Mucosa of descending colon (tissue), 3 donors: ENCODE data around the gene PBX3. TPM values are rescaled to one million over a fixed set of nuclear protein-coding genes. Genes with fewer than 3 reads are reported as not detected.

ENCODE experiments used
- ATAC-seq: fragments of 200-7000 bp; cut with Tn5 transposase; one replicate; pipeline ENCODE4 v1.9.1; 2020; ENCODE audit warnings: mild to moderate bottlenecking, moderate library complexity
- DNase-seq, 3 donors: peaks; one replicate each; pipeline ENCODE4 v3.0.0-alpha.2; 2020
- H3K36me3 ChIP-seq: fragments of 200-600 bp; one replicate; pipeline ENCODE4 v1.8.0; 2021; ENCODE audit warnings: low read depth, mild to moderate bottlenecking
- H3K4me1 ChIP-seq: fragments of 200-600 bp; one replicate; pipeline ENCODE4 v1.8.0; 2021; ENCODE audit warnings: low read depth, mild to moderate bottlenecking
- H3K4me3 ChIP-seq: fragments of 200-600 bp; one replicate; pipeline ENCODE4 v1.8.0; 2021; ENCODE audit warnings: mild to moderate bottlenecking
- H3K9me3 ChIP-seq: fragments of 200-600 bp; one replicate; pipeline ENCODE4 v1.8.0; 2021; ENCODE audit warnings: mild to moderate bottlenecking
- CTCF ChIP-seq: fragments of 200-600 bp; IDR thresholded peaks from one replicate; pipeline ENCODE4 v1.8.0; 2022; ENCODE audit warnings: antibody characterized with exemption, mild to moderate bottlenecking
- intact Hi-C, 2 donors: fragments of 100-400 bp; cut with DNase I in 1 of 2; cut with micrococcal nuclease in 1 of 2; formaldehyde crosslinking; loops; one replicate each; pipeline versions ENCODE4 v1.11.0 to v1.11.1; 2022; cut with DNase I, micrococcal nuclease
- total RNA-seq, 3 donors: library from RNA; stranded (reverse); fragmentation: NEBNext Ultra II Directional in 2 of 3; extraction: Animal tissue kit (Norgen Biotek cat#: 25700) in 2 of 3; gene quantifications; one replicate each; pipeline versions ENCODE4 v1.2.1 to v1.2.4, GENCODE V29; 2021 to 2023
- donor health status: DM: no; HTN: no; CAD: no; lungs with moderate emphysema.
- donor health status: DM: no; HTN: no; CAD: no.
- donor health status: DM: no; HTN: yes; CAD: no.

Gene PBX3
- total RNA-seq, 3 donors from 2014 or later = 11.7 to 71.7 (median 17.4) TPM

GRCh38 chr9:125887172-125887571, 140.0 kb downstream of the PBX3 start:
- intact Hi-C loops = no loop called here
- H3K9me3 ChIP-seq = no peaks in the 10 kb centered on the region
- ATAC-seq (no peak), DNase-seq (no peak)
- no peaks in the 10 kb centered on the region for H3K36me3 ChIP-seq
- TF ChIP-seq CTCF = no peak
- no peak overlapping the region for H3K4me3 ChIP-seq
- H3K4me1 ChIP-seq = no peaks in the 10 kb centered on the region

GRCh38 chr9:125888211-125888610, 141.0 kb downstream of the PBX3 start:
- DNase-seq (no peak), ATAC-seq (no peak)
- intact Hi-C loops = no loop called here
- no peaks in the 10 kb centered on the region for H3K36me3 ChIP-seq
- no peak for TF ChIP-seq CTCF
- H3K4me3 ChIP-seq = no peak overlapping the region
- no peaks in the 10 kb centered on the region for H3K4me1 ChIP-seq
- no peaks in the 10 kb centered on the region for H3K9me3 ChIP-seq

- intact Hi-C loops = no loop called here
- Histone ChIP-seq H3K4me3 (no peak overlapping the region), H3K36me3 (no peaks in the 10 kb centered on the region), H3K9me3 (no peaks in the 10 kb centered on the region), H3K4me1 (no peaks in the 10 kb centered on the region)
- DNase-seq (peak in 2 of 3 donors; percentile 33 to 48), ATAC-seq (peak; percentile 47)
- no peak for TF ChIP-seq CTCF
These were observed 141.9 kb downstream of the PBX3 start for GRCh38 chr9:125889112-125889475.

- Histone ChIP-seq H3K9me3 (no peaks in the 10 kb centered on the region), H3K4me3 (no peak overlapping the region), H3K36me3 (no peaks in the 10 kb centered on the region), H3K4me1 (no peaks in the 10 kb centered on the region)
- intact Hi-C loops = no loop called here
- peak; percentile 35 to 48 (median 47) for DNase-seq
- TF ChIP-seq CTCF = no peak
- ATAC-seq = peak; percentile 78
These were observed 142.6 kb downstream of the PBX3 start for GRCh38 chr9:125889476-125890419.

- intact Hi-C loops = no loop called here
- Histone ChIP-seq H3K4me1 (no peaks in the 10 kb centered on the region), H3K36me3 (no peaks in the 10 kb centered on the region), H3K9me3 (no peaks in the 10 kb centered on the region), H3K4me3 (no peak overlapping the region)
- DNase-seq = no peak
- no peak for ATAC-seq
- TF ChIP-seq CTCF = no peak
These were observed 143.7 kb downstream of the PBX3 start for GRCh38 chr9:125890826-125891225.
